Measurements from ENCODE around the gene PRKD2. TPM values are rescaled to one million over a fixed set of nuclear protein-coding genes. Genes with fewer than 3 reads are reported as not detected.

PRKD2 gene
- total RNA-seq, 4 donors from 2014 or later, result 52.6 to 120 (median 66.7) TPM

DNA sequence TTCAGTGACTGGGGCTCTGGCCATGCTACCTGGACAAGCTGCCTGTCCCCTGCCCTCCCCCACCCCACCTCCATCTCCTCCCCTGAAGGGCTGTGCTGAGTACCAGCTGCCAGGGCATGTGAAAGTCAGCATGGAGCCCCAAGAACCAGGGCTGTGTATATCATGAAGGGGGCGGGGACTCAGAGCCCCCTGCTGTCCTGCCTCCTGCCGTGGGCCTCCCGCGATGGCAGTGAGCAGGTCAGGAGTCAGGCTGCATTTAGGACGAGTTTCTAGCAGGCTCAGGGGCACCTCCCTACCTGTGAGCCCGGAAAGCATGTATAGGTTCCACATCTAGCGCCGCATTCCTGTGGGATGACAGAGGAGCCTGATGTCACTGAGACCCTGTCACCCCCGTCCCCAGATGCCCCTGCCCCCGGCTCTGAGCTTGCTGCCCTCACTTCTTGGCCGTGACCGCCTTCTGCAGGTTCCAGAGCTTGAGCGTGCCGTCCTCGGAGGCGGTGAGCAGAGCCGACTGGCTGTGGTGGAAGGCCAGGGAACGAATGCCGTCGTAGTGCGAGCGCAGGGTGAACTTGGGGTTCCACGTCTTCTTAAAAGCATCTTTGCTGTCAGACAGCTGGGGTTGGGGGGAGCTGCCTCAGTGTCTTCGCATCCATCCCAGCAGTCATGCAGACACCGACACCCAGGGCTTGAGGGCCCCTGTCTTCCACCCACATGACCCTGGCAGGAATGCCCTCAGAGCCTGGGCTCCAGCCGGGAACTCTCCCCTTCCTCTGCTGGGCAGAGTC, 8.3 kb upstream of the PRKD2 start:
- no peak overlapping the region for H3K4me3 ChIP-seq (ENCODE audit: low read depth, poor library complexity, severe bottlenecking)
- no peak for DNase-seq (ENCODE audit: low spot score in 2 of 2)
- 91 to 94% methylated on average over 26 of the region's 26 CpGs for WGBS, 2 donors
- intact Hi-C loops (cut with DNase I; ENCODE audit: low total_unique reads), result no loop called here
- TF ChIP-seq POLR2A (IDR thresholded peaks at IDR 0.05), result no peak
- TF ChIP-seq, protein P1, sequence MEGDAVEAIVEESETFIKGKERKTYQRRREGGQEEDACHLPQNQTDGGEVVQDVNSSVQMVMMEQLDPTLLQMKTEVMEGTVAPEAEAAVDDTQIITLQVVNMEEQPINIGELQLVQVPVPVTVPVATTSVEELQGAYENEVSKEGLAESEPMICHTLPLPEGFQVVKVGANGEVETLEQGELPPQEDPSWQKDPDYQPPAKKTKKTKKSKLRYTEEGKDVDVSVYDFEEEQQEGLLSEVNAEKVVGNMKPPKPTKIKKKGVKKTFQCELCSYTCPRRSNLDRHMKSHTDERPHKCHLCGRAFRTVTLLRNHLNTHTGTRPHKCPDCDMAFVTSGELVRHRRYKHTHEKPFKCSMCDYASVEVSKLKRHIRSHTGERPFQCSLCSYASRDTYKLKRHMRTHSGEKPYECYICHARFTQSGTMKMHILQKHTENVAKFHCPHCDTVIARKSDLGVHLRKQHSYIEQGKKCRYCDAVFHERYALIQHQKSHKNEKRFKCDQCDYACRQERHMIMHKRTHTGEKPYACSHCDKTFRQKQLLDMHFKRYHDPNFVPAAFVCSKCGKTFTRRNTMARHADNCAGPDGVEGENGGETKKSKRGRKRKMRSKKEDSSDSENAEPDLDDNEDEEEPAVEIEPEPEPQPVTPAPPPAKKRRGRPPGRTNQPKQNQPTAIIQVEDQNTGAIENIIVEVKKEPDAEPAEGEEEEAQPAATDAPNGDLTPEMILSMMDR (IDR thresholded peaks at IDR 0.05), result no peak

DNA sequence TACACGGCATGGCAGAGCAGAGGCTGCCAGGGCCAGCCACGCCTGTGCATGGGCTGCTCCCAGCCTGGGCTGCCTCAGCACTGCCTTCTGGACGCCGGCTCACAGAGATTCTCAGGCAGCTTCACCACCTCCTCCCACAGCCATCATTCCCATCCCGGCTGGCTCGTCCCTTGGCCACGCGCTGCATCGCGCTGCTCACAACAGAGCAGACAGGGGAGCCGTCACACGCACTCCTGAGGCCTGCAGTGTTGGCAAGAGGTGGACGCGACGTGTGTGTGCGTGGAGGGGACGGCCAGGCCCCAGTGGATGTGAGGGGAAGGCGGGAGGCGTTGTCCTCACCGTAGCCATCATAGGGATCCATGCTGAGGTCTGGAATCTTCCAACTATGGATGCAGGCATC, 7.6 kb upstream of the PRKD2 start:
- WGBS, 2 donors, result 87 to 91% methylated on average over 16 to 20 of the region's 20 CpGs
- no peak for DNase-seq (ENCODE audit: low spot score in 2 of 2)
- TF ChIP-seq POLR2A (IDR thresholded peaks at IDR 0.05), result no peak
- TF ChIP-seq, protein P1 (IDR thresholded peaks at IDR 0.05), result no peak
- no peak overlapping the region for H3K4me3 ChIP-seq (ENCODE audit: low read depth, poor library complexity, severe bottlenecking)
- intact Hi-C loops (cut with DNase I; ENCODE audit: low total_unique reads), result no loop called here

- H3K4me3 ChIP-seq (ENCODE audit: low read depth, poor library complexity, severe bottlenecking), result no peak overlapping the region
- WGBS, 2 donors, result 97 to 100% methylated on average over 4 to 6 of the region's 6 CpGs
- TF ChIP-seq, protein P1 (IDR thresholded peaks at IDR 0.05), result no peak
- no peak for TF ChIP-seq POLR2A (IDR thresholded peaks at IDR 0.05)
- DNase-seq (ENCODE audit: low spot score in 2 of 2), result no peak
- intact Hi-C loops (cut with DNase I; ENCODE audit: low total_unique reads), result no loop called here
Observed at GRCh38 chr19:46723471-46723870, 6.6 kb upstream of the PRKD2 start.

GRCh38 chr19:46723023-46723461, 6.1 kb upstream of the PRKD2 start:
- DNase-seq (ENCODE audit: low spot score in 2 of 2), result no peak
- intact Hi-C loops (cut with DNase I; ENCODE audit: low total_unique reads), result no loop called here
- 81 to 90% methylated on average over 2 to 6 of the region's 16 CpGs for WGBS, 2 donors
- no peak overlapping the region for H3K4me3 ChIP-seq (ENCODE audit: low read depth, poor library complexity, severe bottlenecking)
- TF ChIP-seq POLR2A (IDR thresholded peaks at IDR 0.05), result no peak
- TF ChIP-seq, protein P1 (IDR thresholded peaks at IDR 0.05), result no peak

DNA sequence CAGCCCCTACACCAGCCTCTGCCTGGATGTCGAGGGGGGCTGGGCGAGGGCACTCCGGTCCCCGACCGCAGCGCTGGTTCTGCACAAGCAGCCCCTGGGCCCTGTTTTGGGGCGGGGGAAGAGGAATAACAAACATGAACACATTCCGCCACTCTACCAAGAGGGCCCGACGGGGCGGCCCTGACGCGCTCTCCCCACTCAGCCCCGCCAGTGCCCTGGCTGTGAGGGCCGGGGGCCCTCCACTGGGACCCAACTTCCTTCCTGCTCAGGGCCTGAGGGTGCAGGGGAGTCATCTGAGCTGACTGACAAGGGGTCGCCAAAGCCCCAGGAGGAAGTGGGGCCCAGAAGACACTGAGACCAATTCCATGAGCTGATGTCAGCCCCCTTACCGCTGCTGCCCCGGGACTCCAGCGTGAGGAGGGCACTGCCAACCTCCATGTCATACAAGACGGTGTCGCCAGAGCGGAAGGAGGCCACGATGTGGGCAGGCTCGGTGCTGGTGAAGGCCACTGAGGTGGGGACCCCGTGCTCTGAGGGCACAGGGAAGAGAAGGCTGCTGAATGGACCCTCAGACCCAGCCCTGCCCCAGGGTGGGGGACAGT, 5.6 kb upstream of the PRKD2 start:
- intact Hi-C loops (cut with DNase I; ENCODE audit: low total_unique reads), result no loop called here
- no peak for DNase-seq (ENCODE audit: low spot score in 2 of 2)
- no peak overlapping the region for H3K4me3 ChIP-seq (ENCODE audit: low read depth, poor library complexity, severe bottlenecking)
- 88% methylated on average over 25 of the region's 25 CpGs for WGBS, 2 donors
- no peak for TF ChIP-seq POLR2A (IDR thresholded peaks at IDR 0.05)
- TF ChIP-seq, protein P1 (IDR thresholded peaks at IDR 0.05), result no peak
